Glomerular visceral epithelial cell (primary cell): ENCODE measurements around the gene FCMR.

Experiments used
- DNase-seq: peaks from one replicate; pipeline ENCODE4 v3.0.0-alpha.2; 2016; ENCODE audit errors: extremely low spot score

Gene FCMR

GRCh38 chr1:206923009-206923960 lies 1.5 kb upstream of the FCMR start:
- DNase-seq, result no peak

GRCh38 chr1:206922524-206922923 lies 783 bp upstream of the FCMR start:
- no peak for DNase-seq

DNA sequence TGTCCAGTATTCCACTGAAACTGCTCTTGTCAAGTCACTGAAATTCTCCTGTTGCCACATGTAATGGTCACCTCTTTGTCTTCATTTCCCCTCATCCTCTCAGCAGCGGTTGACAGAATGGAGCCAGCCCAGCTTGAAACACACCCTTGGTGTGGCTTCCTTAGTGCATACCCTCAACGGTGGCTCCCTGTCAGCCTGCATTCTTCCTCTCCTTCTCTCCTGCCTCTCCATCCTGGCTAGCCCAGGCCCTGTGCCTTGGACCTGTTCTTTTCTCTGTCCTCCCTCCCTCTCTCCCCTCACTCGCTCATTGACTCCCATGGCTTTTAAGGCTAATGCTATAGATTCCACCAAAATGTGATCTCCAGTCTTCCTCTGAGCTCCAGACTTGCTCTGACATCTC lies 3.7 kb downstream of the FCMR start:
- no peak for DNase-seq

DNA sequence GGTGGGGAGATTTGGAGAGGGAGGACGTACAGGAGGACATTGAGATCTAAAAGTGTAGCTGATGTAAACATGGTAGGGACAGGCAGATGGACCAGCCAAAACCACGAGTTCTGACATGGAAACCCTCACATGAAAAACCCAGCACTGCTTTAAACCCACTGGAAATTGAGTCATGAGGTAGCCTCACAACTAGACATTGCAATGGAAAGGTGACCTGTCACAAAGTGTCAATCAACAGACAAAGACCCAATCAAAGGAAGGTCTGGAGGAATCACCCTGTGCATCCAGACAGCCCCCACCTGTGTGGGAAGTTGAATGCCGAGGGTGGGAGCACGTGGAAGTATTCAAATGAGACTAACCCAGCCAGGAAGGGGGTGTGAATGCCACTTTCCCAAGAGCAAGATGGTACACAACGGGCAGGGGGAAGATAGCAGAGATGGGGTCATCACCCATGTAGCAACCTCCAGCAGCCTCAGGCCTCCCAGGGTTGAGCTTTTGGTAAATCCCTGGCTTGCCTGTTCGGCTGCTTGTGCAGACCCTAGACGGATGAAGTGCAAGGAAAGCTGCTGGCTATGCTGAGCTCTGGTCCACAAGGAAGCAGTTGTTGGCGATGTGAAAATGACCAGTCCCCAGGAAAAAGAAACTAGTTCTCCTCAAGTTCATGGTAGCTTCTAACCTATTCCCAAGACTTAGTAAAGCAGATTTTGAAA lies 5.6 kb downstream of the FCMR start:
- no peak for DNase-seq

DNA sequence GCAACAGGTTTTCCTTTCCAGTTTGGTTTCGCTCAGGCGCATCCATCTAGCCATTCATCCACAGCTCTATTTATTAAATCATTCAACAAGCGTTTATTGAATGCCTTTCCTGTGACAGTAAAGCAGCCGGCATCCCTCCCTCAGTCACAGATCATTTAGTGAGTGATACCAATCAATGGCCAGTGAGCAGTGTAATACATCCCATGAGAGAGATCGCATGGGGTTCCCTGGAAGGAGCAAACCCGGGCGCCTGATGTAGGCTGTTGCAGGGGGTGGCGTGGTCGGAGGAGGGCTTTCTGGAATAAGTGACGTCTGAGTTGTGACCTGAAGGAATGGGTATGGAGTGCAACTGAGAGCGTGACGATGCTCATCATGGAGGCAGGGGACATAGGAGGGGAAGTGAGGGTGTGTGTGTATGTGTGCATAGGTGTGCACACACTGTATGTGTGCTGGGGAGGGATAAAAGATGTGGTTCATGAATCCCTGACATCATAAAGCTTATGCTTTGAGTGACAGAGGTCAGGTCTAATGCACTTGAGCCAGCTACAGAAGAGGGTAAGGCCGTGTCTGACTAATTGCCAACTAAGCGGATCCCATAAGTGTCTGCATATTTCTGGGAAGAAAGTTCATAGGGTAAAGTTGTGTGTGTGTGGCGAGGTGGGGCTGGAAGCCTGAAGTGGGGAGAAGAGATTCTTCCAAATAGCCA lies 6.6 kb downstream of the FCMR start:
- DNase-seq, result peak; percentile 15

- DNase-seq, result no peak
These were observed 7.8 kb downstream of the FCMR start for GRCh38 chr1:206913766-206914537.

DNA sequence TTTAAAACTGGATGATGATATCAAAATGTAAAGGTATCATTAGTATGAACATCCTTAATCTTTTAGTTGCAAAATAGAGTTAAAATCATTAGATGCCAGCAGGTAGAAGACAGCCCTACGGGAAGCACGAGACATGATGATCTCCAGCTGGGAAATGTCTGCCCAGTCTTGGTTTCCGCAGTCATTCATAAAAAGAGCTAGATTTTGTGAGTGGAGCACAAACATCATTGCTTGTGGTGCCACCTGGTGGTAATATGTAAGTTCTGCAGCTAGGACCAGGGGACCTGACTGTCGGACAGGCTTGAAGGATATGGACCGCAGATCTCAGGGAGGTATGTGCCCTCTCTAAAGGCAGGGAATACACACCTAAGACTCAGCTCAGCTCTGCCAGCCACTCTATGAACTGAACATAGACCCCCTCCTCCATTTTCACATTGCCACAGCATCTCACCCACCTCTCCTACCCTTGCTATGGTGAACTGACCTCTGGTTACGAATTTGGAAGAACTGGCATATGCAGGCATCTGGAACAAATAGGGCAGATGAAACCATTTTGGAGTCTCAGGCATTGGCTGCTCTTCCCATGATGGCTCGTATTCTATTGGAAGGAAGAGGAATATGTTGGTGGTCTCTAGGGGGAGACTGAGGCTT lies 9.2 kb downstream of the FCMR start:
- peak; percentile 79 for DNase-seq

DNA sequence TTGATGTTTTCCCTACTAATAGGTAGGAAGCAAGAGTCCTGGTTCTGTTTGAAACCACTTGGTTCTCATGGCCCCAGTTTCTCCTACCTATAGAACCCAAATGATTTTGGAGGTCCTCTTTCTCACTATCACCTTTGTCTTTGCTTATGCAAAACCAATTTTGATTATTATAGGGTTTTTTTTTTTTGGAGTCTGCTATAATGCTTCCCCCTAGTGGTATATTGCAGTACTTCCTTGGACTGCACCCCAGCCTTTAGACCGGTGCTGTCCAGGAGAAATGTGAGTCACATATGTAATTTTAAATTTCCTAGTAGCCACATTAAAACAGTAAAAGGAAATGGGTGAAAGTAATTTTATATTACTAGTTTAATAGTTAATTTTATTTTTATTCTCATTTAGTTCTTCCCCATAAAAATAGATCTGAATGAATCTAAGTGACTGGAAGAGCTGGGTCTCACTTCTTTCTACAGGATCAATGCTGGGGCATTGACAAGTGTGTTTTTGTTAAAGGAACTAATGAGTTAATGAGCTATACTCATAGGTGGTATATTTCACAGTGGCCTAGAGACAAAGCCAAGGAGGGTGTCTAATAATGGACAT lies 10.6 kb downstream of the FCMR start:
- peak; percentile 71 for DNase-seq

DNA sequence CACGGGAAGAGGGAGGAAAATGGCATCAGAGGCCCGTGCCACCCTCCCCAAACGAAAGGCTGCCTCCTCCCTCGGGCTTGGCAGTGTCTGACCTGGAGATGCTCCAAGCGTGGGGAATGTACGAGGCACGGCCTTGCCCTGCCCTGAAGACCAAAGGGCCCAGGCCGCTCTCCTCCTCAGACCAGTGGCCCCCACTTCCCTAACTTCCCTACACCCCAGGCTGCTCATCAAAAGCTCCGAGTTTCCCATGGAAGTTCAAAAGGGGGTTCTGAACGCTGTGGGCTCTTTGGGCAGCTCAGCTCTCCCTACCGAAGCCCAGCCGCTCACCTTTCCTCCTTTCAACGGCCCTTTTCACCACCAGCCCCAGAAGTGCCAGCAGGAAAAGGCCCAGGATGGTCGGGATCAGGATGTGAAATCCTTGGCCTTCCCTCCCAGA lies 11.8 kb downstream of the FCMR start:
- DNase-seq, result no peak

GRCh38 chr1:206909161-206909882 lies 12.4 kb downstream of the FCMR start:
- DNase-seq, result peak; percentile 46

DNA sequence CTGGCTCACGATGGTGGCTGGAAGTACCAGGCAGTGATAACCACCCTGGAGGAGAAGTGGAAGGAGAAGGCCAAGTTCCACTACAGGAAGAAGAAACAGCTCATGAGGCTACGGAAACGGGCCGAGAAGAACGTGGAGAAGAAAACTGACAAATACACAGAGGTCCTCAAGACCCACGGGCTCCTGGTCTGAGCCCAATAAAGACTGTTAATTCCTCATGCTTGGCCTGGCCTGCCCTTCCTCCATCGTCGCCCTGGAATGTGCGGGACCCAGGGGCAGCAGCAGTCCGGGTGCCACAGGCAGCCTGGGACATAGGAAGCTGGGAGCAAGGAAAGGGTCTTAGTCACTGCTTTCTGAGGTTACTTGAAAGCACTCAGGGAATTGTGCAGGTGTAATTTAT lies 13.7 kb downstream of the FCMR start:
- DNase-seq, result no peak

DNA sequence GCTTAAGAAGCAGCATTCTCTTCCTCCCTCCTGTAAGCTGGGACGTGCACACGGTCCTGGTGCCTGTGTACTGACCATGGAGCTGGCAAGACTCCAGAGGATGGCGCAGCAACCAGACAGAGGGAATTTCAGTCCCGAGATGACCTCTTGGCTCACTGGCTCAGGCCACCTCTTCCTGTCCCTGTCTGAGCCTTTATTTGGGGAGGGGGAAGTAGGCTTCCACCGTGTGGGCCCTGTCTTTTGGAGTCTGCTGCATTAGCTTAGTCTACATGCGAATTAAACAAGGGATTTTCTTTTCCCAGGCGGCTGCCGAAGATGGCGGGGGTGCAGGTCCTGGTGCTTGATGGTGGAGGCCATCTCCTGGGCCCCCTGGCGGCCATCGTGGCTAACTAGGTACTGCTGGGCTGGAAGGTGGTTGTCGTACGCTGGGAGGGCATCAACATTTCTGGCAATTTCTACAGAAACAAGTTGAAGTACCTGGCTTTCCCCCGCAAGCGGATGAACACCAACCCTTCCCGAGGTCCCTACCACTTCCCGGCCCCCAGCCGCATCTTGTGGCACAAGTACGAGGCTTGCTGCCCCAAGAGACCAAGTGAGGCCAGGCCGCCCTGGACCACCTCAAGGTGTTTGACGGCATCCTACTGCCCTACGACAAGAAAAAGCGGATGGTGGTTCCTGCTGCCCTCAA lies 14.3 kb downstream of the FCMR start:
- no peak for DNase-seq

GRCh38 chr1:206905295-206906164 lies 16.2 kb downstream of the FCMR start:
- peak; percentile 71 for DNase-seq

DNA sequence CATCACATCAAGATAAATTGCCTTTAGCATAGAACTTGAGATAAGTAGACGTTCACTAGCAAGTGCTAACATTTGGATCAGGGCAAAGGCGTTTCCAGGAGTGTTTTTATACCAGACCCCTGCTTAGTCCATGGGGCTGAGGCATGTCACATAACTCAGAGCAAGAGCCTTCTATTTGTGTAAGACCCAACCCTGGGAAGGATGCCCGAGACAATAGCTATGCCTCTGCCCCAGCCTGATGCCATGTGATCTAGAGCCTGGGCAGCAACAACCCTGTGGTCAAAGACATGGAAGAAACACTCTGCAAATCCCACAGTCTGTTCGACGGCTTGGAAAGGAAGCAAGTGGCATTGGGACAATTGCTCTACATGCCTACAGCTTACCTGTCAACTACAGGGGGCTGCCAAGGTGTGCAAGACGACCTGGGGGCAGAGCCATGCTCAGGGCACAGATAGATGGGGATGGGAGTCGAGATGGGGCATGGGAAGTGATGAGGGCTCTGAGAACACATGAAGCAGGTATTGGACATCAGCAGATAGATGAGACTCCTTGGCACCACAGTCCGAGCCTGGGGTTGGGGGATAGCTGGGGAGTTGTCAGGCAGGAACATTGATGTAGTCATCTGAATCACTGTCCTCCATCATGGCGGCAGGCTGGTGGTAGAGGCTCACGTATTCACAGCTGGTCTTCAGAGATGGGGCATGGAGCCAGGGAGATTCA lies 17.2 kb downstream of the FCMR start:
- DNase-seq, result no peak

DNA sequence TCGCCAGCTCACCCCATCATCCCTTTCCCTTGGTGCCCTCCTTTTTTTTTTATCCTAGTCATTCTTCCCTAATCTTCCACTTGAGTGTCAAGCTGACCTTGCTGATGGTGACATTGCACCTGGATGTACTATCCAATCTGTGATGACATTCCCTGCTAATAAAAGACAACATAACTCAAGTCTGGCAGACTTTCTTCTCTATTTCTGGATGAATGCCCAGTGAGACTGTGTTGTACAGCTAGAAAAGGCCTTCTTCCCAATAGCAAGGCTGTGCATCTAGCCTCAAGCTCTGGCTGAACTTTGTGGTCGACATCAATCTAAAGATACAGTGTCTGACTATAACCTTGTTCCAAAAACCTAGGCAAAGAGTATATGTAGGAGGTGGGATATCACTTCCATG lies 18.1 kb downstream of the FCMR start:
- DNase-seq, result no peak

DNA sequence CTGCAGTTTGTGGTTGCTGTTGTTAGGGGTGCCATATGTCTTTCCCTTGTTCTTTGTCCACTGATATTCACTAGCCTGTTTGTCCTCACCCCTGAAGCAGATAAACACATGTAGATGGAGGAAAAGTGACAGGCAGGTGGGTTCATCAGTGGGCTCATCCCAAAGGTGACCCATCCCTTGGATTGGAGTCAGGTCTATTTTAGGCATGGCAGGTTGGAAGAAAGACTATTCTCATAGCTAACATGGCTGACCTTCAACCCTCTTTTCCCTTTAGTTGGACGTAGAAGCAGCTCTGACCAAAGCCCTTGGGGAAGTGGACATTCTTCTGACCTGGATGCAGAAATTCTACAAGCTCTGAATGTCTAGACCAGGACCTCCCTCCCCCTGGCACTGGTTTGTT lies 19.0 kb downstream of the FCMR start:
- DNase-seq, result no peak

DNA sequence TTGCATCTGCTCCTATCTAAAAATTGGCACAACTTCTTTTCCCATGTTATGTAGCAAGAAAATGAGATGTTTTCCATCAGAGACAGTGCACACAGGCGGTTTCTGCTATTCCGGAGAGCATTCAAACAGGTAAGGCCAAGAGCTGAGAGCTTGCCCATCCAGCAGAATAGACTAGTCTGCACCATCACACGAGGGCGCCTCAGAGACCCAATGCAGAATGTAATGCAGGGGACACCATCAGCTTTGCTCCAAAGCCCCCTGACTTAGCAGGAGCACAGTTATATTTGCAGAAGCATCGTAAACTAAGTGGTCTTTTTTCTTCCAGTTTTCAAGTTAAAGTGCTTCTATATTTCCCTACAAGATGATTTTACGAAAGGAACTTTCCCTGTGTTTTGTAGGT lies 19.8 kb downstream of the FCMR start:
- DNase-seq, result no peak

DNA sequence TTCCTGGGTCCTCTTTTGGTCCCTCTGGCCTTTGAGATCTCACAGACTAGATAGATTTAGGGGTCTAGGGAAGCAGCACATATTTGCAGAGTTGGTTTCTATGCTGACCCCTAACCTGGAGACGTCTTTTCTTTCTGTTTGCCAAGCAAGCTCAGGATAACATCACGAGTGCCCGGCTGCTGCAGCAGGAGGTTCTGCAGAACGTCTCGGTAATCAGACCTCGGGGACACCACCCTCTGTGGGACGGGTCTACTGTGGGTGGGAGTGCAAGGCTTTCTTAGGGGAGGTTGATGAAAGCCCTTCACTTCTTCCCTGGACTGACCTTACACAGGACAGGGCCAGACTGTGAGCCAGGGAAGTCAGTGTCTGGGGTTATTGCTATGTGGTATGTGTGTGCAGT lies 21.6 kb downstream of the FCMR start:
- DNase-seq, result no peak
